Stimulated activated naive CD8-positive, alpha-beta T cell treated with anti-CD3 and anti-CD28 coated beads, Interleukin-15, Interleukin-2, amounts not matched to agents 100 ng/mL and 50 ng/mL, for 24 hours (primary cell): ENCODE results near the gene S100A9.
"Not testable (repeated sequence)": the region's sequence is repeated elsewhere in the genome, so short reads cannot be mapped to it uniquely, and the experiment has no call there.

Experiments
- H3K27ac Mint-ChIP-seq: one replicate; pipeline ENCODE4 v1.8.0; 2021; ENCODE audit warnings: mild to moderate bottlenecking, mixed read lengths
- H3K27me3 Mint-ChIP-seq: one replicate; pipeline ENCODE4 v1.8.0; 2021; ENCODE audit warnings: mixed read lengths
- H3K36me3 Mint-ChIP-seq: one replicate; pipeline ENCODE4 v1.8.0; 2021; ENCODE audit warnings: low read depth, mixed read lengths
- H3K4me1 Mint-ChIP-seq: one replicate; pipeline ENCODE4 v1.8.0; 2021; ENCODE audit warnings: low read depth, mixed read lengths
- H3K4me3 Mint-ChIP-seq: one replicate; pipeline ENCODE4 v1.8.0; 2021; ENCODE audit warnings: mild to moderate bottlenecking, mixed read lengths
- H3K9me3 Mint-ChIP-seq: one replicate; pipeline ENCODE4 v1.8.0; 2021; ENCODE audit warnings: mixed read lengths

Gene S100A9

GRCh38 chr1:153397924-153398651, 40.4 kb downstream of the S100A9 start:
- peaks cover 6% of the 10 kb centered on the region for H3K27me3 Mint-ChIP-seq
- H3K9me3 Mint-ChIP-seq: no peaks in the 10 kb centered on the region
- H3K36me3 Mint-ChIP-seq: no peaks in the 10 kb centered on the region
- H3K27ac Mint-ChIP-seq: no peak overlapping the region
- H3K4me1 Mint-ChIP-seq: no peaks in the 10 kb centered on the region
- no peak overlapping the region for H3K4me3 Mint-ChIP-seq

DNA sequence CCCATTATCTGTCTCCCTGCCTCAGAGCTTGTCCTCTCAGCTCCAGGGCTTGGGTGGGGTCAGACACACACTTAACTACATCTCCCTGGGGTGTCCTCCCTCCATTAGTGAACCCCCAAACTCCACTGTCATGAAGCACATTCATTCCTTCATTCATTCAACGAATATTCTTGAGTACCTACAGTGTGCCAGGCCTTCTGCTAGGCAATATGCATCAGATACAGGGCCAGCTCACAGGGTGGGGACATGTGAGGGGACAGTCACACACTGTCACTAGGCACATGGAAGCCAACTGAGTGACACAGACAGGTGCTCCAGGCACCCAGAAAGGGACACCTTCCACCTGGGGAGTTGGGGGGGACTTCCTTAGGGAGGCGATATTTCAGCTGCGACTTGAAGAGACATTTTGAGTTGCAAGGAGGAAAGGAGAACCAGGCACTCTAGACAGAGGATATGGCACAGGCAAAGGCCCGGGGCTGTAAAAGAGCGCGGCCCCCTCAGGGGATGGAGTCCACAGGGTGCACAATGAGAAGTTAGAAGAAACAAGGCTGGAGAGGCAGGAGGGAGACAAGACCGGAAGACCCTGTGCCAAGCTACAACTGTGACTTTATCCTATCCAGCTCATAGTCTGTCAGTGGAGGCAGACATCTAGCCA, 41.9 kb downstream of the S100A9 start:
- H3K36me3 Mint-ChIP-seq: no peaks in the 10 kb centered on the region
- H3K4me3 Mint-ChIP-seq: no peak overlapping the region
- H3K4me1 Mint-ChIP-seq: no peaks in the 10 kb centered on the region
- no peak overlapping the region for H3K27ac Mint-ChIP-seq
- peaks cover under 1% of the 10 kb centered on the region for H3K9me3 Mint-ChIP-seq
- H3K27me3 Mint-ChIP-seq: peaks cover 7% of the 10 kb centered on the region

DNA sequence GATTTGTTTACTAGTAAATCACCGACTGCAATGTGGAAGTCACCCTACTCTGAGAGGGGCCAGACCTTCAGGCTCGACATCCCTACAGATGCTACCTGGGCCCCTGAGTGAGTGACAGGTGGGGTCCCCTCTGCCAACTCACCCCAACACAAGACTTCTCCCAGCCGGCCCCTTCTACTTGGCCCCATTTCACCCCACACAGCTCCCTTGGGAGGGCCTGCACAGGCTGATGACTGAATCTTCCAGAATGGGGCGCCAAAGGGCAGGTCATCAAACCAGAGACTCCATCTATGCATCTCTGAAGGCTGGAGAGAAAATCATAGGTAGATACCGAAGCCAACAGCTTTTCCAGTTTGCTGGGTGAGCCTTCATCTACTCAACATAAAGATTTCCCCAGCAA, 42.6 kb downstream of the S100A9 start:
- Mint-ChIP-seq H3K27ac (no peak overlapping the region), H3K36me3 (no peaks in the 10 kb centered on the region), H3K4me1 (no peaks in the 10 kb centered on the region), H3K27me3 (peaks cover 9% of the 10 kb centered on the region), H3K9me3 (peaks cover 3% of the 10 kb centered on the region), H3K4me3 (no peak overlapping the region)

DNA sequence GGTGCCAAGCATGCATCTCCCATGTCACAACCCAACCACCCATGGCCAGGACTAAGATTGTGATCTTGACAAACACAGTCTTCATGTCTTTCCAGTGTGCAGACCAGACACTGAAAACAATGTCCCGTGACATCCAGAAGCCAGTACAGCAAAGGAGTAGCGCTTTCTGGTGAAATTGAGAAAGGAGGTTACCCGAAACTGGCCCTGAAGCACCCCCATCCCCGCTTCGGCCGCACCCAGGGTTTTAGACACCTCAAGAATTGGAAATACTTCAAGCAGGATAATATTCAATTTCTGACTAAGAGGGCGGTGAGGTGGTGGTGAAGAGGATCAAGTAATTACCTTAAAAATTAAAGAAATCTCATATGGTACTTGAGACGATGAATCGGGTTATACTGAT, 43.8 kb downstream of the S100A9 start:
- Mint-ChIP-seq H3K9me3 (peaks cover 3% of the 10 kb centered on the region), H3K36me3 (no peaks in the 10 kb centered on the region), H3K4me3 (no peak overlapping the region), H3K27me3 (peaks cover 5% of the 10 kb centered on the region), H3K4me1 (no peaks in the 10 kb centered on the region), H3K27ac (no peak overlapping the region)

DNA sequence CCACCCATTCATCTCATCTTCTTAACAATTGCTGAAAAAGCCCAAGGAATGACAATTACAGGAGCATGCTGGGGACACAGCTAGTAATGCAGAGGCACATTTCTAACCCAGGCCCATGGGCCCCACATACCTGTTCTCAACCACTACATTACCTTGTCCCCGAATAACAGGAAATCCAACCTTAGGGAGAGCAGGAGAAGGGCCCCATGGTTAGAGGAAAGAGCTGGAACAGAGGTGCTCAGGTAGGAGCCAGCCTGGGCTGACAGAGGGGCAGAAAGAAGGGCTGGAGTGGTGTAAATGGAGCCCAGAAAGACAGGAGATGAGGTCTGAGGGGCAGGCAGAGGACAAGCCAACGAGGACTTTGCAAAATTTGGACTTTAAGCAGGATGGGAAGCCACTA, 44.6 kb downstream of the S100A9 start:
- H3K27ac Mint-ChIP-seq: no peak overlapping the region
- peaks cover 3% of the 10 kb centered on the region for H3K9me3 Mint-ChIP-seq
- peaks cover 3% of the 10 kb centered on the region for H3K4me1 Mint-ChIP-seq
- no peak overlapping the region for H3K4me3 Mint-ChIP-seq
- H3K27me3 Mint-ChIP-seq: peaks cover 5% of the 10 kb centered on the region
- H3K36me3 Mint-ChIP-seq: no peaks in the 10 kb centered on the region

- H3K9me3 Mint-ChIP-seq: peaks cover 3% of the 10 kb centered on the region
- no peak overlapping the region for H3K4me3 Mint-ChIP-seq
- peaks cover 3% of the 10 kb centered on the region for H3K4me1 Mint-ChIP-seq
- no peak overlapping the region for H3K27ac Mint-ChIP-seq
- no peaks in the 10 kb centered on the region for H3K36me3 Mint-ChIP-seq
- H3K27me3 Mint-ChIP-seq: peaks cover 14% of the 10 kb centered on the region
These were observed 45.9 kb downstream of the S100A9 start for GRCh38 chr1:153403421-153404085.

DNA sequence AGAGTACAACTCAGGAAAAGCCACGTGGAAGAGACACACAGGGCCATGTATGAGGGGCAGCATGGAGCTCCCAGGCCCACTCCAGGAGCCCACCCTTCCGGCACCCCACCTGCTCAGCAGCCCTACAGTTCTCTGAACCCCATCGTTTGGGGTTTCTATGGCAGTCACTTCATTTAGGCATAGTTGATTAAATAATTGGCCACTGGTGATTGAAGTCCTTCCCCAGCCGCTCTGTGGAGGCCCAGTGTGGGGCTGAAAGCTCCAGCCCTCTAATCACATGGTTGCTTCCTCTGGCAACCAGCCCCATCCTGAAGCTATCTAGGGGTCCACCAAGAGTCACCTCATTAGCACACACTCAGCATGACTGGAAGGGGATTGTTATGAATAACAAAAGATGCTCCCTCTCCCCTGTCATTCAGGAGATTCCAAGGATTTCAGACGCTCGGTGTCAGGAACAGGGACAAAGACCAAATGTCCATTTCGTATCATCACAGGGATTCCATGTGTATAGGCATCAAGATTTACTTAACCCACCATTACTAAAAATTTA, 46.5 kb downstream of the S100A9 start:
- H3K27me3 Mint-ChIP-seq: peaks cover 17% of the 10 kb centered on the region
- no peak overlapping the region for H3K4me3 Mint-ChIP-seq
- no peaks in the 10 kb centered on the region for H3K36me3 Mint-ChIP-seq
- H3K9me3 Mint-ChIP-seq: peaks cover 3% of the 10 kb centered on the region
- no peak overlapping the region for H3K27ac Mint-ChIP-seq
- H3K4me1 Mint-ChIP-seq: peaks cover 3% of the 10 kb centered on the region

- H3K27ac Mint-ChIP-seq: no peak overlapping the region
- H3K4me3 Mint-ChIP-seq: no peak overlapping the region
- peaks cover 3% of the 10 kb centered on the region for H3K9me3 Mint-ChIP-seq
- peaks cover 3% of the 10 kb centered on the region for H3K4me1 Mint-ChIP-seq
- peaks cover 24% of the 10 kb centered on the region for H3K27me3 Mint-ChIP-seq
- H3K36me3 Mint-ChIP-seq: no peaks in the 10 kb centered on the region
These were observed 47.1 kb downstream of the S100A9 start for GRCh38 chr1:153404768-153405167.

DNA sequence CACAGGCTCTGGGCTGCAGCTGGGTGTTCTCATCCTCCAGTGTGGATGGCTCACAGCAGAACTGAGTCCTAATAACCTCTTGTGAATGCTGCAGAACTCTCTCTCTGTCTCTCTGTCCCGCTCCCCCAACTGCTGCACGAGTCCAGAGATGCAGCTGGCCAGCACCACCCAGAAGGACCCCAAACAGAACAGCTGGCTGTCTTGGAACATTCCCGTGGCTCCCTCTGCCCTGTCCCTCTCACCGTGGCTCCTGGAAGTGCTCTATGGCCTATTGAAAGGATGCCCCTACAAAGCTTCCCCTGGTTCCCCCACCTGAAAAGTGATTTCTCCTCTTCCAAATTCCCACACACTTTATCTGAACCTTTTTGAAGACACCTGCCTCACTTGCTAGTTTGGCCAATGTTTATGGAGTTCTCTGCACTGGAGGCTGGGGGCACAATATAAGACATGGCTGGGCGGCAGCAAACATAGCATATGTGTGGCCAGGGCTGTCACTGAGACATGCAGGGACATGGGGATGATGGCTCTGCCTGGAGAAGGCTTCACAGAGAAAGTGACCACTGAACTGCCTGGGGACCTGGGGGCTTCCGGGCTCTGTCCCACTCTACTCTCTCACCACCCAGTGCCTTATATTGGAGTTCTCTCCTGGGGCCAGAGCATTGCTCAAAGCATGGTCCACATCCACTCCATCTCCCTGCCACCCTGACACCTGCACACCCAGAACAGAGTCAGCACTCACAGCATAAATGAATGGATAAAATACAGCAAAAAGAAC, 48.4 kb downstream of the S100A9 start:
- H3K36me3 Mint-ChIP-seq, H3K4me3 Mint-ChIP-seq, H3K27ac Mint-ChIP-seq, H3K4me1 Mint-ChIP-seq, H3K9me3 Mint-ChIP-seq: not testable (repeated sequence)
- peaks cover 25% of the 10 kb centered on the region for H3K27me3 Mint-ChIP-seq

GRCh38 chr1:153407274-153407673, 49.6 kb downstream of the S100A9 start:
- not testable (repeated sequence) for H3K36me3 Mint-ChIP-seq, H3K27ac Mint-ChIP-seq, H3K9me3 Mint-ChIP-seq, H3K4me1 Mint-ChIP-seq, H3K4me3 Mint-ChIP-seq
- H3K27me3 Mint-ChIP-seq: peaks cover 25% of the 10 kb centered on the region
